C4-2B (cell line): ENCODE data around the gene PYCR2.

Source experiments
- CTCF ChIP-seq: fragments of 450-650 bp; conservative IDR thresholded peaks from 2 replicates; pipeline ENCODE4 v1.5.1; 2017; ENCODE audit warnings: mild to moderate bottlenecking
- ZFX ChIP-seq: fragments of 450-650 bp; IDR thresholded peaks from 2 replicates; pipeline ENCODE4 v1.6.1; 2017

DNA sequence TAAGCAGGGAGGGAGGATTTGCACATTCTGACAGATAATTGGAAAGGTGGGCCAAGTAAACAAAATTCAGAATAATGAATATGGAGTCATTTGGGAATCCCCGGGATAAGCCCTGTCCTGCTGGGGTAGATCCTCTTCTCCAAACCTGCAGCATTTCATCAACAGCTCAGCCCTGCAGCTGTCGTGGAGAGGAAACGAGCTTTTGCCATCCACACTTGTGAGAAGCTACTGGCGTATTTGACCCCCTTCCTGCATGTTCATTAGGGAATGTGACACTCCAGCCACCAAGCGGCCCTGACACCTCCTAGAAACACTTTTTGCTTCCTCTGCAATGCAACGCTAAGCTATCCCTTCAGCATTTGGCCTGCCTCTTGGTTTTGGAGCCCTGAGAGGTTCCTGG is 25.0 kb upstream of the PYCR2 start:
- TF ChIP-seq CTCF, result no peak
- TF ChIP-seq ZFX, result no peak
